Measurements from ENCODE around the gene NPAS1.

Gene NPAS1

DNA sequence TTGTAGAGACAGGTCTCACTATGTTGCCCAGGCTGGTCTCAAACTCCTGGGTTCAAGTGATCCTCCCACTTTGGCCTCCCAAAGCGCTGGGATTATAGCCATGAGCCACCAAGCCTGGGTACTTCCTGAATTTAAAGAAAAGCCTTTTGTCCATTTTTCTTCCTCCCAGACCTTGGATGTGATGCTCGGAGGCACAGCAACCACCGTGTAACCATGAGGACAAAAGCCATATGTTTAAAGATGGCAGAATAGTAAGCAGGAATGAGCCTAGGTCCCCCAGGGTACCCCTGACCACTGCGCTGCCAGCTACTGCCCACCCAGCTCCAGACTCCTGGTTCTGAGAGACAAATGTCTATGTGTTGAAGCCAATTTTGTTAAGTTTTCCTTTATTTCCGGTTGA, 62.9 kb downstream of the NPAS1 start:
- no peak for DNase-seq (ENCODE audit: low read depth in 2 of 2)

DNA sequence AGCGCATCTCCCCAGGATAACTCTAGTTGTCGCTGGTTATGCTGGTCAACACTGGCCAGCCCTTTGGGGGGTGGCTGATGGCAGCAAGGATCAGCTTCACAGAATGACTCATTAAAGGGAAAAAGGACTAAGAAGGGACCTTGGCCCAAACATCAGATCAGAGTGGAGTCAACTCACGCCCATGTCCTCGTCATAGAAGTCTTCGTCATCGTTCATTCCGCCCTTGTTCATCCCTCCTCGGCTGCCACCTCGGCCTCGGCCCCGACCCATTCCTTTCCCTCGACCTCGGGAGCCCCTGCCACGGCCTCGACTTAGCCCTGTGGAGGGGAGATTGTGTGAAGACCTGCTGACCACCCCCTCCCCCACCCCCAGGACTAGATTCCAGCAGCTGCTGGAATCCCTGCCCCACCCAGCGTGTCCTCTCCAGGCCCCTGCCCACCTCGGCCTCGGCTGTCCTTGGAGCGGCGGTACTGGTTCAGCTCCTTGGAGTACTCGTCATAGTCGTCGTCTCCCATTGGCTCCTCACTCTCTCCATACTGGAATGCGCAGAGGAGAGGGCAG, 65.3 kb downstream of the NPAS1 start:
- DNase-seq (ENCODE audit: low read depth in 2 of 2) = no peak

DNA sequence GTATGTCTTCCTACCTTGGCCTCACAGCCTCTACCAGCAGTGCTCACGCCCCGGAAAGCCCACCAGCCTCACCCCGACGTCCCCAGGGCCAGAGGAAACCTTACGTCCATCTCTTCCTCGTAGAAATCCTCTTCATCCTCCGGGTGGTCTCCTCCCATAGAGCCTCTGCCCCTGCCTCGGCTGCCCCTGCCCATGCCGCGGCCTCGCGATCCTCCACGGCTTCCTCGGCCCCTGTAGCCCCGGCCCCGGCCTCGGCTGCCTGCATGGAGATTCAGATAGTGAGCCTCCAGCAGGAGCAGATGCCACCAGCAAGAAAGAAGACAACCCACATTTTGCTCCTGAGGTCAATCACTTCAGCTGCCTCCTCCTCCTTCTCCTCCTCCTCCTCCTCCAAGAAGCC, 66.6 kb downstream of the NPAS1 start:
- no peak for DNase-seq (ENCODE audit: low read depth in 2 of 2)

- DNase-seq (ENCODE audit: low read depth in 2 of 2) = no peak
Measured at GRCh38 chr19:47089767-47090350, 70.2 kb downstream of the NPAS1 start.

DNA sequence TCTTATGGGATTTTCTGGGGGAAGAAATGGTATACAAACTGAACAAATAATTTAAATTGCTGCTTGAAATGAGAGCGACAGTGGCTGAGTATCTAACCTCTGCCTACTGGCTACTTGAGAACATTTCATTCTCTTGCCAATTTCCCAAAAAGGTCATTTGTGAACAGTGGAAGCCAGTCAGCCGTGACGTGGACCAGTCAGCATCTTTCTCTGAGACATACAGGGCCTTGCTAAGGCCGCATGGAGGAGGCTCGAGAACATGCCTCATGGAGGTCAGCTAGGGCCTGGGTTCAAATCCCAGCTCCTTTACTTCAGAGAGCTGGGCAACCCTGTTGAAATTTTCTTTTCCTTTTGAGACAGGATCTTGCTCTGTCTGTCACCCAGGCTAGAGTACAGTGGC, 73.6 kb downstream of the NPAS1 start:
- DNase-seq (ENCODE audit: low read depth in 2 of 2) = no peak

DNA sequence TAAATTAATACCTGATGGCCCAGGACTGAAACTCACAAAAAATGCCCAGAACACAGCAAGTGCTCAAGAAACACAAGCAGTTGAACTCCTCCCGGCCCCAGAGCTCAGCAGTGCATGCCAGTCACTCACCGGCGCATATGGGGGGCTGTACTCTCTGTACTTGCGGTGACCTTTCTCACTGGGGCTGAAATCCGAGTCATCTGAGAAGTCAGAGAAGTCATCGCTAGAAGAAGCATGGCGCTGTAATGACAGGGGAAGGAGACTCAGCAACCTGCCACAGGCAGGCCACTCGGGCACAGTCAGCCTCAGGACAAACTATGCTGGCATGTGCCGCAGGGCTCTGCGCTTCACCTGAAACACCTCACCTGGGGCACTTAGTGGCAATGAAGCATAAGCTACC, 74.2 kb downstream of the NPAS1 start:
- peak in 1 of 2 donors; percentile 18 for DNase-seq (ENCODE audit: low read depth in 2 of 2)

DNA sequence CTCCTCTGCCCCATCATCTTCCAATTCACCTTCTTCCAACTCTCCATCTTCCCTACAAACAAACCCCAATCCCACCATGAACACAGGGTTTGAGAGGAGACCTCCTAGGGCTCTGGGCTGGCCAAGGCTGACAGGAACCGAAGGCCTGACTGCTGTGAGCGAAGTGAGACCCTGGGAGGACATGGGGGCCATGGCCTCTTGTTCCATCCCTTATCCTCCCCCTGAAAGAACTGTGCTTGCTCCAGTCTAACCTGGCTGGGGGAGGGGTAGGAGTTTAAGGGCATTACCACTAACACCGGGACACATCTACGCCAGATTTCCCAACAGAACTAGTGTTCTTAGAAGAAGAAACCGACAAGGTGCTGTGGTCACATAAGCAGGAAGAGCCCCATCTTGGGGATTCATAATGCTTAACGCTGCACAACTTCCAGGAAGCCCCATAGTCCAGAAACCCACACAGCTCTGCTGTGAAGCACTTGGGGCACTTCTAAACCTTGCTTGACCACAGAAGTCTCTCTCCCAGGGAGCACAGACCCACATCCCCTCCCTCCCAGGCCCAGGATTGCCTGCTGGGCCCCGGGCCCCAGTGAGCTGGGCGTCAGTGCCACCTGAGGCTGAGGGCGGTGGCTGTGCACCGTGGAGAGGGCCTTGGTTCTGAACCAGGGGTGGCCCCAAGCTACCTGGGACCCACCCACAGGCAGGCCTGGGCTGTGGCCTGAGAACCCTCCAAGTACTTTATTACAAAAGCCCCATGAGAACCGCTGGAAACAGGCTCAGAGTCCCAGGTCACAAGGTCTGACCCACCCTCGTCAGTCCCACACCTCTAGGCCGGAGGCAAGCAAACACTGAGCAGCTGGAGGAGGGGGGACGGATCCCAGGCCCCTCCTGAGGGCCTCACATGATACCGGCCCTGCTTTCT, 75.2 kb downstream of the NPAS1 start:
- DNase-seq (ENCODE audit: low read depth in 2 of 2) = peak in 1 of 2 donors; percentile 18
